Thyroid gland (tissue), 4 donors: ENCODE measurements around the gene EDN2. TPM values are rescaled to one million over a fixed set of nuclear protein-coding genes. Genes with fewer than 3 reads are reported as not detected.

ENCODE experiments used
- DNase-seq, 2 donors: peaks; one replicate each; pipeline ENCODE4 v3.0.0-alpha.2; 2019
- H3K27ac ChIP-seq, 3 donors: fragments of 200-600 bp; sonication (generic); 1 replicate in 2 of 3; 2 replicates in 1 of 3; pipeline ENCODE4 v1.5.1; 2016 to 2019; ENCODE audit warnings: mild to moderate bottlenecking in 1 of 3, moderate library complexity in 1 of 3
- H3K27me3 ChIP-seq: fragments of 200-600 bp; sonication (generic); one replicate; pipeline ENCODE4 v1.5.1; 2019
- H3K36me3 ChIP-seq, 2 donors: fragments of 200-600 bp; sonication (generic); one replicate each; pipeline ENCODE4 v1.5.1; 2016 to 2019
- H3K4me1 ChIP-seq, 2 donors: fragments of 200-600 bp; sonication (generic); one replicate each; pipeline ENCODE4 v1.5.1; 2017 to 2019
- H3K4me3 ChIP-seq, 3 donors: fragments of 200-600 bp; sonication (generic); replicated peaks in 1 of 3; 1 replicate in 2 of 3; 2 replicates in 1 of 3; pipeline ENCODE4 v1.5.1; 2016; ENCODE audit warnings: mild to moderate bottlenecking in 1 of 3
- H3K9me3 ChIP-seq: fragments of 200-600 bp; sonication (generic); one replicate; pipeline ENCODE4 v1.5.1; 2017
- CTCF ChIP-seq, 6 experiments: fragments of 200-600 bp in 3 of 6; fragments of 450-650 bp in 3 of 6; sonication (generic) in 3 of 6; IDR thresholded peaks; one replicate each; pipeline ENCODE4 v1.5.1; 2016 to 2019; ENCODE audit warnings: antibody characterized with exemption in 6 of 6, mild to moderate bottlenecking in 2 of 6, inconsistent platforms in 1 of 6, moderate library complexity in 1 of 6
- POLR2A ChIP-seq, 2 donors: fragments of 450-650 bp; IDR thresholded peaks; one replicate each; pipeline ENCODE4 v1.6.1; 2017; ENCODE audit warnings: antibody characterized with exemption in 2 of 2, mild to moderate bottlenecking in 2 of 2, moderate library complexity in 1 of 2
- WGBS, 2 donors: methylation state at CpG; one replicate each; pipeline ENCODE4 v1.1.5; 2017; 5-methylcytosine and 5-hydroxymethylcytosine counted together
- intact Hi-C: fragments of 100-400 bp; cut with DNase I; formaldehyde crosslinking; loops from one replicate; pipeline ENCODE4 v1.15.1; 2023
- total RNA-seq, 4 donors: library from RNA; depleted of rRNA; stranded (reverse); fragments of >200 nt; gene quantifications; one replicate each; pipeline ENCODE4 v1.2.3, GENCODE V29; 2016

EDN2 gene
- total RNA-seq, 4 donors from 2014 or later, result not detected

GRCh38 chr1:41447995-41448770 lies 36.3 kb downstream of the EDN2 start:
- Histone ChIP-seq H3K27ac (no peak overlapping the region), H3K4me1 (peaks cover 9 to 25% of the 10 kb centered on the region in 2 donors), H3K27me3 (no peaks in the 10 kb centered on the region), H3K9me3 (no peaks in the 10 kb centered on the region), H3K4me3 (no peak overlapping the region), H3K36me3 (no peaks in the 10 kb centered on the region)
- intact Hi-C loops, result no loop called here
- TF ChIP-seq CTCF (IDR thresholded peaks at IDR 0.05), result no peak
- no peak for TF ChIP-seq POLR2A (IDR thresholded peaks at IDR 0.05)
- no peak for DNase-seq
- WGBS, 2 donors, result 87 to 91% methylated on average over 8 of the region's 8 CpGs

- H3K4me1 ChIP-seq, result peaks cover 9 to 23% of the 10 kb centered on the region in 2 donors
- H3K36me3 ChIP-seq, result no peaks in the 10 kb centered on the region
- no peak overlapping the region for H3K27ac ChIP-seq
- no peaks in the 10 kb centered on the region for H3K9me3 ChIP-seq
- no peaks in the 10 kb centered on the region for H3K27me3 ChIP-seq
- no peak for TF ChIP-seq POLR2A (IDR thresholded peaks at IDR 0.05)
- TF ChIP-seq CTCF (IDR thresholded peaks at IDR 0.05), result no peak
- no peak for DNase-seq
- no peak overlapping the region for H3K4me3 ChIP-seq
- WGBS, 2 donors, result 53 to 55% methylated on average over 9 of the region's 9 CpGs
- intact Hi-C loops, result no loop called here
These were observed 37.5 kb downstream of the EDN2 start for GRCh38 chr1:41446851-41447610.

GRCh38 chr1:41444785-41445184 lies 39.7 kb downstream of the EDN2 start:
- intact Hi-C loops, result no loop called here
- no peaks in the 10 kb centered on the region for H3K27me3 ChIP-seq
- H3K9me3 ChIP-seq, result no peaks in the 10 kb centered on the region

GRCh38 chr1:41444246-41444645 lies 40.2 kb downstream of the EDN2 start:
- no peak for TF ChIP-seq POLR2A (IDR thresholded peaks at IDR 0.05)
- TF ChIP-seq CTCF (IDR thresholded peaks at IDR 0.05), result no peak
- whole genome bisulfite sequencing, 2 donors, result 48% methylated on average over 3 of the region's 3 CpGs
- no peaks in the 10 kb centered on the region for H3K9me3 ChIP-seq
- intact Hi-C loops, result no loop called here
- H3K36me3 ChIP-seq, result no peaks in the 10 kb centered on the region
- no peak overlapping the region for H3K27ac ChIP-seq
- no peaks in the 10 kb centered on the region for H3K27me3 ChIP-seq
- H3K4me3 ChIP-seq, result no peak overlapping the region
- DNase-seq, result no peak
- H3K4me1 ChIP-seq, result peaks cover 0 to 6% of the 10 kb centered on the region in 2 donors

More at GRCh38 chr1:41444785-41445184, 39.7 kb downstream of the EDN2 start:
- no peak for DNase-seq
- no peak overlapping the region for H3K27ac ChIP-seq
- H3K4me1 ChIP-seq, result peaks cover 5 to 12% of the 10 kb centered on the region in 2 donors
- no peak overlapping the region for H3K4me3 ChIP-seq
- no peak for TF ChIP-seq CTCF (IDR thresholded peaks at IDR 0.05)
- TF ChIP-seq POLR2A (IDR thresholded peaks at IDR 0.05), result no peak
- no peaks in the 10 kb centered on the region for H3K36me3 ChIP-seq

- H3K27ac ChIP-seq, result no peak overlapping the region
These were observed 41.7 kb downstream of the EDN2 start for GRCh38 chr1:41442697-41443251.

More at GRCh38 chr1:41442697-41443251, 41.7 kb downstream of the EDN2 start:
- no peak for DNase-seq
- Histone ChIP-seq H3K27me3 (no peaks in the 10 kb centered on the region), H3K4me3 (no peak overlapping the region), H3K36me3 (no peaks in the 10 kb centered on the region), H3K4me1 (no peaks in the 10 kb centered on the region), H3K9me3 (no peaks in the 10 kb centered on the region)
- TF ChIP-seq CTCF (IDR thresholded peaks at IDR 0.05) (no peak), POLR2A (IDR thresholded peaks at IDR 0.05) (no peak)
- intact Hi-C loops, result no loop called here
- 62 to 65% methylated on average over 7 of the region's 7 CpGs for WGBS, 2 donors
